T-cell (primary cell): Measurements from ENCODE around the gene ZNF423. TPM values are rescaled to one million over a fixed set of nuclear protein-coding genes. Genes with fewer than 3 reads are reported as not detected.

Experiments used
- ATAC-seq, 4 experiments: fragments of 200-7000 bp in 3 of 4; fragments of 150-1000 bp in 1 of 4; cut with Tn5 transposase; replicated peaks in 1 of 4; 1 replicate in 3 of 4; 2 replicates in 1 of 4; pipeline ENCODE4 v1.10.0; 2021; ENCODE audit warnings: moderate library complexity in 3 of 4, mild to moderate bottlenecking in 2 of 4, moderate number of reproducible peaks in 1 of 4
- CTCF ChIA-PET, 2 donors: fragments of 300-600 bp; sonication (Branson Sonifier 250); formaldehyde crosslinking; loops; one replicate each; lab custom pipeline; 2022; ENCODE audit warnings: antibody characterized with exemption in 2 of 2; lab: Charles Lee
- POLR2A ChIA-PET, 2 donors: fragments of 300-600 bp; sonication (Branson Sonifier 250); formaldehyde crosslinking; loops; one replicate each; lab custom pipeline; 2022; ENCODE audit warnings: antibody characterized with exemption in 2 of 2; lab: Charles Lee
- DNase-seq, 35 experiments: peaks; one replicate each; pipeline versions ENCODE4 v3.0.0 to v3.0.0-alpha.2; 2013 to 2023
- H3K27ac ChIP-seq: one replicate; pipeline ENCODE4 v1.5.1; 2013; ENCODE audit warnings: low read length
- H3K27me3 ChIP-seq, 2 experiments: replicated peaks in 1 of 2; 1 replicate in 1 of 2; 2 replicates in 1 of 2; pipeline versions ENCODE4 v1.6.1 to v1.7.0; 2013; ENCODE audit warnings: low read length in 1 of 2, mixed read lengths in 1 of 2; ENCODE audit not compliant: control insufficient read depth in 2 of 2, insufficient read depth in 2 of 2; ENCODE audit errors: extremely low read depth in 1 of 2
- H3K36me3 ChIP-seq, 2 donors: 1 replicate in 1 of 2; 2 replicates in 1 of 2; pipeline versions ENCODE4 v1.6.1 to v1.7.0; 2013; ENCODE audit warnings: low read length in 1 of 2; ENCODE audit not compliant: control insufficient read depth in 2 of 2, insufficient read depth in 1 of 2; ENCODE audit errors: extremely low read depth in 1 of 2
- H3K4me1 ChIP-seq, 2 experiments: 1 replicate in 1 of 2; 2 replicates in 1 of 2; pipeline versions ENCODE4 v1.6.1 to v1.7.0; 2013; ENCODE audit warnings: low read length in 2 of 2, mixed read lengths in 1 of 2; ENCODE audit not compliant: insufficient read depth in 2 of 2, control insufficient read depth in 1 of 2; ENCODE audit errors: extremely low read depth in 1 of 2
- H3K4me3 ChIP-seq, 2 donors: 1 replicate in 1 of 2; 2 replicates in 1 of 2; pipeline versions ENCODE4 v1.5.1 to v1.7.0; 2013; ENCODE audit warnings: mild to moderate bottlenecking in 2 of 2, low read length in 1 of 2, moderate library complexity in 1 of 2; ENCODE audit not compliant: control insufficient read depth in 1 of 2; ENCODE audit errors: extremely low read depth in 1 of 2
- H3K9me3 ChIP-seq: 2 replicates; pipeline ENCODE4 v1.7.0; 2013
- H3K27ac Mint-ChIP-seq, 2 donors: one replicate each; pipeline ENCODE4 v1.8.0; 2020 to 2021; ENCODE audit warnings: mild to moderate bottlenecking in 2 of 2, mixed read lengths in 2 of 2
- H3K27me3 Mint-ChIP-seq, 2 donors: one replicate each; pipeline ENCODE4 v1.8.0; 2021 to 2022; ENCODE audit warnings: mixed read lengths in 2 of 2
- H3K36me3 Mint-ChIP-seq: one replicate; pipeline ENCODE4 v1.8.0; 2021; ENCODE audit warnings: mixed read lengths
- H3K4me1 Mint-ChIP-seq, 3 donors: one replicate each; pipeline ENCODE4 v1.8.0; 2020 to 2022; ENCODE audit warnings: mixed read lengths in 3 of 3, mild to moderate bottlenecking in 1 of 3
- H3K4me3 Mint-ChIP-seq, 3 donors: one replicate each; pipeline ENCODE4 v1.8.0; 2020 to 2022; ENCODE audit warnings: mild to moderate bottlenecking in 3 of 3, mixed read lengths in 3 of 3, moderate library complexity in 3 of 3
- H3K9me3 Mint-ChIP-seq, 3 donors: one replicate each; pipeline ENCODE4 v1.8.0; 2020 to 2022; ENCODE audit warnings: mixed read lengths in 3 of 3
- WGBS: methylation state at CpG from one replicate; pipeline ENCODE4 v1.1.5; 2013; ENCODE audit warnings: missing lambda C conversion rate; ENCODE audit not compliant: insufficient coverage; 5-methylcytosine and 5-hydroxymethylcytosine counted together
- total RNA-seq, 35 experiments: library from RNA in 6 of 35; stranded (reverse) in 6 of 35; fragments of 120-200 nt in 1 of 35; gene quantifications; one replicate each; pipeline versions ENCODE4 v1.2.1 to v1.2.4 and lab custom pipeline; 2013 to 2026

ZNF423 gene
- total RNA-seq, 5 donors from 2014 or later (not counting 1 experiment from before 2014, with no cell fraction given), result 0.07 to 0.12 TPM; not detected in 3

DNA sequence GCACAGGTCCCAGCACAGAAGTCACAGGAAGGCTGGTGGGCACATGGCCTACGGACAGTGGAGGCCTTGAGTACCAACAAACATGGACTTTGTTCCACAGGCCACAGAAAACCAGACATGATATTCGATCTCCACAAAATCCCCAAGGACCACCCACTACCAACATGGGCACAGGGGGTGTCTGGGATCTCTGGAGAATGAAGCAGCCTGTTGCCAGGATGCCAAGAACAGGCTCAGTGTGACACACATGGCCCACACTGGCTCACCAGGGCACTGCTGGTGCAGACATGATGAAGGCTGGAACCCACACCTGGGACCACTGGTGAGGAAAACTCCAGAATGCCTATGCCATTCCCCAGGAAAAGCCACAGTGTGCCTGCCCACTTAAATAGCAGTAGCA lies 362.1 kb downstream of the ZNF423 start:
- no peaks in the 10 kb centered on the region for H3K9me3 Mint-ChIP-seq
- H3K4me3 Mint-ChIP-seq, result no peak overlapping the region
- no peaks in the 10 kb centered on the region for H3K36me3 Mint-ChIP-seq
- ChIA-PET POLR2A (no interaction called here), CTCF (no interaction called here)
- H3K27ac Mint-ChIP-seq, result no peak overlapping the region
- Histone ChIP-seq H3K4me1 (peaks cover 0 to 11% of the 10 kb centered on the region in 2 experiments), H3K4me3 (no peak overlapping the region), H3K27ac (no peak overlapping the region), H3K27me3 (peaks cover 0 to 14% of the 10 kb centered on the region in 2 experiments), H3K9me3 (no peaks in the 10 kb centered on the region), H3K36me3 (no peaks in the 10 kb centered on the region)
- ATAC-seq (no peak), DNase-seq (no peak)
- no peaks in the 10 kb centered on the region for H3K4me1 Mint-ChIP-seq
- WGBS, result no CpG with 5 or more reads among the region's 2 CpGs
- H3K27me3 Mint-ChIP-seq, result no peaks in the 10 kb centered on the region

GRCh38 chr16:49492896-49493626 lies 362.9 kb downstream of the ZNF423 start:
- Mint-ChIP-seq H3K4me3 (peak overlapping the region in 1 of 3 donors; percentile 31), H3K4me1 (no peaks in the 10 kb centered on the region), H3K27ac (no peak overlapping the region), H3K9me3 (no peaks in the 10 kb centered on the region), H3K36me3 (no peaks in the 10 kb centered on the region), H3K27me3 (no peaks in the 10 kb centered on the region)
- Histone ChIP-seq H3K4me3 (no peak overlapping the region), H3K27me3 (peaks cover 0 to 14% of the 10 kb centered on the region in 2 experiments), H3K9me3 (no peaks in the 10 kb centered on the region), H3K4me1 (peaks cover 0 to 11% of the 10 kb centered on the region in 2 experiments), H3K27ac (no peak overlapping the region), H3K36me3 (no peaks in the 10 kb centered on the region)
- ChIA-PET POLR2A (no interaction called here), CTCF (no interaction called here)
- no peak for DNase-seq
- no peak for ATAC-seq
- WGBS, result 94% methylated on average over 13 of the region's 16 CpGs

DNA sequence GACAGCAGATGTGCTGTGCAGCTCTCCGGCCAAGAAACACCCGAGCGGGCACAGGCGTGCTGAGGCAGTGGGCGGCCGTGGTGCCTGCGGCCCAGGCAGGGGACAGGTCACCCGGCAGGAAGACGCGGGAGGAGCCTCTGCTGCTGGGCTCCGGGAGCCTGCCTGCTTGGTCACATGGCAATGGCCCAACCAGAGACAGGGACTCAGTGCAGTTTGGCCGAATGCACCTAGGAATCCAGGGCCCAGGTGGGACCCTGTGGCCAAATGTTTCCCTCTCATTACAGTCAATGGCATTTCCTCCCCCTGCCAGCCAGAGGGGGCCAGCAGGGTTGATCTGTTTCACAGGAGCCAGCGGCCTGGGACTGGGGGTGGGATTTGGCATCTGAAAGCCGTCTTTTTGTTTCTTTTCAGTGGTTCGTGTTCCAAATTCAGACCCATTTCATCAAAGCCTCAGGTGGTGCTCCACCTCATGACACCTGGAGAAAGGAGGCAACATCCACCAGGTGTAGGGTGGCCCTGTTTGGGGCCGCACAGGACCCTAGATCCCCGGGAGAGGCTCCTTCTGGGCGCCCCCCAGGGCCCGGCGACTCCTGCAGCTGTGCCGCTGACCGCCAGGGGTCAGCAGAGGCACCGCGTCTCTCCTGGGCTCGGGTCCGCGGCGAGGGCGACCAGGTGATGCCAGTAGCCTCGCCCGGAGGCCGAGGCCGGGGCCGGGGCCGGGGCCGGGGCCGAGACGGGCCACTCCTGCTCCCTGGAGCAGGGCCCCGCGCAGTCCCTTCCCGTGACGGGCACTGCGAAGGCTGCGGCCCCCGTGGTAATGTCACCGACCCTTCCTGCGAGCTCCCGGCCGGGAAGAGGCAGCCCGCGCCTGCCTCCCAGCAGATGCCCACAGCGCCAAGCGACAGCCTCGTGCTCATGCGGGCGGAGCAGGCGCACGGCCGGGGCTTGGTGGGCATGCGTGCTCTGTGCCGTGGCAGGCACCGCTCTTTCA lies 363.8 kb downstream of the ZNF423 start:
- Mint-ChIP-seq H3K27ac (no peak overlapping the region), H3K4me1 (no peaks in the 10 kb centered on the region), H3K9me3 (no peaks in the 10 kb centered on the region), H3K27me3 (no peaks in the 10 kb centered on the region), H3K36me3 (no peaks in the 10 kb centered on the region), H3K4me3 (peak overlapping the region in 1 of 3 donors; percentile 31)
- Histone ChIP-seq H3K27ac (no peak overlapping the region), H3K4me1 (peaks cover 0 to 11% of the 10 kb centered on the region in 2 experiments), H3K4me3 (no peak overlapping the region), H3K9me3 (no peaks in the 10 kb centered on the region), H3K27me3 (peaks cover 0 to 10% of the 10 kb centered on the region in 2 experiments), H3K36me3 (no peaks in the 10 kb centered on the region)
- ChIA-PET POLR2A (no interaction called here), CTCF (no interaction called here)
- 49% methylated on average over 60 of the region's 62 CpGs for WGBS
- peak in 25 of 35 experiments; percentile 4 to 62 (median 26) for DNase-seq
- peak; percentile 66 to 84 (median 73) for ATAC-seq

- 92% methylated on average over 15 of the region's 20 CpGs for WGBS
- Mint-ChIP-seq H3K4me3 (no peak overlapping the region), H3K9me3 (no peaks in the 10 kb centered on the region), H3K27me3 (no peaks in the 10 kb centered on the region), H3K4me1 (no peaks in the 10 kb centered on the region), H3K27ac (no peak overlapping the region), H3K36me3 (no peaks in the 10 kb centered on the region)
- no peaks in the 10 kb centered on the region for H3K9me3 ChIP-seq
- no peak overlapping the region for H3K4me3 ChIP-seq
- CTCF ChIA-PET, result interaction anchor here in 1 of 2 donors (0.6 kb wide), 1 partner anchor 36 kb away, joined by 3 read pairs; no protein-coding TSS in a partner anchor
- H3K4me1 ChIP-seq, result peaks cover 0 to 11% of the 10 kb centered on the region in 2 experiments
- POLR2A ChIA-PET, result no interaction called here
- no peak overlapping the region for H3K27ac ChIP-seq
- ATAC-seq (no peak), DNase-seq (no peak)
- H3K27me3 ChIP-seq, result peaks cover 0 to 10% of the 10 kb centered on the region in 2 experiments
- no peaks in the 10 kb centered on the region for H3K36me3 ChIP-seq
Measured at GRCh38 chr16:49491106-49491670, 364.7 kb downstream of the ZNF423 start.

- Mint-ChIP-seq H3K9me3 (peaks cover 0 to 3% (median 0%) of the 10 kb centered on the region in 3 donors), H3K36me3 (no peaks in the 10 kb centered on the region), H3K4me1 (no peaks in the 10 kb centered on the region), H3K27ac (no peak overlapping the region), H3K27me3 (no peaks in the 10 kb centered on the region), H3K4me3 (no peak overlapping the region)
- ChIA-PET CTCF (no interaction called here), POLR2A (no interaction called here)
- ATAC-seq, result no peak
- H3K27me3 ChIP-seq, result peaks cover 0 to 10% of the 10 kb centered on the region in 2 experiments
- H3K36me3 ChIP-seq, result no peaks in the 10 kb centered on the region
- H3K27ac ChIP-seq, result no peak overlapping the region
- no peak overlapping the region for H3K4me3 ChIP-seq
- 68% methylated on average over 3 of the region's 8 CpGs for WGBS
- H3K9me3 ChIP-seq, result no peaks in the 10 kb centered on the region
- no peak for DNase-seq
- peaks cover 0 to 11% of the 10 kb centered on the region in 2 experiments for H3K4me1 ChIP-seq
Measured at GRCh38 chr16:49490321-49490705, 365.6 kb downstream of the ZNF423 start.

- Mint-ChIP-seq H3K9me3 (peaks cover 0 to 3% (median 0%) of the 10 kb centered on the region in 3 donors), H3K4me1 (no peaks in the 10 kb centered on the region), H3K4me3 (no peak overlapping the region), H3K27ac (no peak overlapping the region), H3K27me3 (no peaks in the 10 kb centered on the region), H3K36me3 (no peaks in the 10 kb centered on the region)
- no peak overlapping the region for H3K4me3 ChIP-seq
- ChIA-PET CTCF (no interaction called here), POLR2A (no interaction called here)
- ATAC-seq (peak in 1 of 4 experiments; percentile 44), DNase-seq (peak in 1 of 35 experiments; percentile 21)
- no peaks in the 10 kb centered on the region for H3K36me3 ChIP-seq
- H3K27ac ChIP-seq, result no peak overlapping the region
- WGBS, result 72% methylated on average over 5 of the region's 7 CpGs
- H3K9me3 ChIP-seq, result no peaks in the 10 kb centered on the region
- H3K27me3 ChIP-seq, result peaks cover 0 to 10% of the 10 kb centered on the region in 2 experiments
- H3K4me1 ChIP-seq, result peaks cover 0 to 11% of the 10 kb centered on the region in 2 experiments
Measured at GRCh38 chr16:49489686-49490320, 366.1 kb downstream of the ZNF423 start.
